HEK293T (cell line): Measurements from ENCODE around the gene EYA4.

Experiments used
- CTCF ChIA-PET: fragments of 350-600 bp; formaldehyde crosslinking; extraction: SDS; loops from one replicate; lab custom pipeline; 2021; ENCODE audit warnings: antibody characterized with exemption, inconsistent platforms; lab: Yijun Ruan, JAX
- POLR2A ChIA-PET: fragments of 350-600 bp; formaldehyde crosslinking; extraction: SDS; loops from one replicate; lab custom pipeline; 2020; ENCODE audit warnings: antibody characterized with exemption, inconsistent platforms; lab: Yijun Ruan, JAX
- DNase-seq: peaks from one replicate; pipeline ENCODE4 v3.0.0; 2012; ENCODE audit warnings: mixed read lengths; ENCODE audit errors: extremely low spot score
- ARNT ChIP-seq: fragments of 450-650 bp; IDR thresholded peaks from 2 replicates; pipeline ENCODE4 v1.6.1; 2017; ENCODE audit warnings: mild to moderate bottlenecking
- BHLHE40 ChIP-seq: fragments of 450-650 bp; IDR thresholded peaks from 2 replicates; pipeline ENCODE4 v1.6.1; 2016; ENCODE audit warnings: mild to moderate bottlenecking, moderate library complexity, borderline replicate concordance
- CTBP1 ChIP-seq: fragments of 450-650 bp; IDR thresholded peaks from 2 replicates; pipeline ENCODE4 v1.6.1; 2016; ENCODE audit warnings: borderline replicate concordance
- ELF4 ChIP-seq: fragments of 450-650 bp; IDR thresholded peaks from 2 replicates; pipeline ENCODE4 v1.6.1; 2017; ENCODE audit warnings: antibody characterized with exemption
- FOXA1 ChIP-seq: fragments of 450-650 bp; IDR thresholded peaks from 2 replicates; pipeline ENCODE4 v1.6.1; 2016; ENCODE audit warnings: mild to moderate bottlenecking
- FOXK2 ChIP-seq: fragments of 450-650 bp; IDR thresholded peaks from 2 replicates; pipeline ENCODE4 v1.6.1; 2016; ENCODE audit warnings: mild to moderate bottlenecking
- FOXM1 ChIP-seq: fragments of 450-650 bp; IDR thresholded peaks from 2 replicates; pipeline ENCODE4 v1.6.1; 2017; ENCODE audit warnings: mild to moderate bottlenecking, borderline replicate concordance
- HDGF ChIP-seq: fragments of 450-650 bp; IDR thresholded peaks from 2 replicates; pipeline ENCODE4 v1.6.1; 2017; ENCODE audit warnings: antibody characterized with exemption, borderline replicate concordance
- L3MBTL2 ChIP-seq: fragments of 450-650 bp; conservative IDR thresholded peaks from 2 replicates; pipeline ENCODE4 v1.6.1; 2016; ENCODE audit warnings: mild to moderate bottlenecking
- LEF1 ChIP-seq: fragments of 450-650 bp; IDR thresholded peaks from 2 replicates; pipeline ENCODE4 v1.6.1; 2017; ENCODE audit warnings: mild to moderate bottlenecking, borderline replicate concordance
- NFRKB ChIP-seq: fragments of 450-650 bp; IDR thresholded peaks from 2 replicates; pipeline ENCODE4 v1.6.1; 2016; ENCODE audit warnings: mild to moderate bottlenecking, moderate library complexity
- PKNOX1 ChIP-seq: fragments of 450-650 bp; IDR thresholded peaks from 2 replicates; pipeline ENCODE4 v1.6.1; 2016
- SP1 ChIP-seq: fragments of 450-650 bp; IDR thresholded peaks from 2 replicates; pipeline ENCODE4 v1.6.1; 2017
- SUZ12 ChIP-seq: fragments of 450-650 bp; IDR thresholded peaks from 2 replicates; pipeline ENCODE4 v1.6.1; 2016; ENCODE audit warnings: mild to moderate bottlenecking
- TARDBP ChIP-seq: fragments of 450-650 bp; IDR thresholded peaks from 2 replicates; pipeline ENCODE4 v1.6.1; 2016
- ZNF384 ChIP-seq: fragments of 450-650 bp; IDR thresholded peaks from 2 replicates; pipeline ENCODE4 v1.6.1; 2016

Gene EYA4

GRCh38 chr6:133208183-133208755 is 32.9 kb upstream of the EYA4 start:
- CTCF ChIA-PET: no interaction called here
- no peak for DNase-seq
- POLR2A ChIA-PET: interaction anchor here (1.2 kb wide), 1 partner anchor 9 kb away, joined by 3 read pairs; no protein-coding TSS in a partner anchor
- TF ChIP-seq ZNF384 (no peak), SUZ12 (no peak), FOXA1 (no peak), FOXM1 (no peak), HDGF (no peak), PKNOX1 (no peak), ARNT (no peak), BHLHE40 (no peak)

- POLR2A ChIA-PET: no interaction called here
- CTCF ChIA-PET: no interaction called here
- no peak for DNase-seq
- TF ChIP-seq BHLHE40: no peak
- TF ChIP-seq SP1: no peak
- TF ChIP-seq HDGF: no peak
- no peak for TF ChIP-seq FOXK2
- no peak for TF ChIP-seq FOXM1
- no peak for TF ChIP-seq PKNOX1
- TF ChIP-seq L3MBTL2: no peak
- TF ChIP-seq LEF1: no peak
- no peak for TF ChIP-seq TARDBP
- TF ChIP-seq ELF4: no peak
- no peak for TF ChIP-seq ZNF384
Observed at GRCh38 chr6:133214267-133214666, 26.9 kb upstream of the EYA4 start.

GRCh38 chr6:133218852-133219251 is 22.3 kb upstream of the EYA4 start:
- CTCF ChIA-PET: no interaction called here

GRCh38 chr6:133223452-133224029 is 17.6 kb upstream of the EYA4 start:
- TF ChIP-seq ELF4: no peak
- TF ChIP-seq CTBP1: no peak
- TF ChIP-seq HDGF: no peak
- TF ChIP-seq FOXM1: no peak
- no peak for TF ChIP-seq L3MBTL2
- TF ChIP-seq ARNT: no peak
- no peak for TF ChIP-seq SP1
- TF ChIP-seq LEF1: no peak
- TF ChIP-seq BHLHE40: no peak
- TF ChIP-seq FOXA1: no peak
- no peak for TF ChIP-seq ZNF384
- TF ChIP-seq TARDBP: no peak
- no peak for TF ChIP-seq NFRKB
- TF ChIP-seq SUZ12: no peak
- TF ChIP-seq FOXK2: no peak
- no peak for TF ChIP-seq PKNOX1
- no peak for DNase-seq
- CTCF ChIA-PET: no interaction called here
- POLR2A ChIA-PET: no interaction called here

More at GRCh38 chr6:133218852-133219251, 22.3 kb upstream of the EYA4 start:
- no peak for TF ChIP-seq L3MBTL2
- TF ChIP-seq FOXM1: no peak
- no peak for TF ChIP-seq SUZ12
- no peak for TF ChIP-seq SP1
- no peak for TF ChIP-seq ZNF384
- no peak for TF ChIP-seq PKNOX1
- no peak for TF ChIP-seq CTBP1
- no peak for TF ChIP-seq FOXK2
- TF ChIP-seq NFRKB: no peak
- TF ChIP-seq FOXA1: no peak
- no peak for TF ChIP-seq BHLHE40
- TF ChIP-seq ELF4: no peak
- TF ChIP-seq TARDBP: no peak
- no peak for TF ChIP-seq HDGF
- TF ChIP-seq LEF1: no peak
- TF ChIP-seq ARNT: no peak
- no peak for DNase-seq
- POLR2A ChIA-PET: no interaction called here

GRCh38 chr6:133225560-133225959 is 15.6 kb upstream of the EYA4 start:
- no peak for TF ChIP-seq FOXK2
- TF ChIP-seq L3MBTL2: no peak
- no peak for TF ChIP-seq ZNF384
- TF ChIP-seq FOXM1: no peak
- TF ChIP-seq SP1: no peak
- TF ChIP-seq ARNT: no peak
- TF ChIP-seq PKNOX1: no peak
- POLR2A ChIA-PET: no interaction called here

More at GRCh38 chr6:133225560-133225959, 15.6 kb upstream of the EYA4 start:
- no peak for DNase-seq
- CTCF ChIA-PET: no interaction called here
